GM12801 (cell line): ENCODE data around the gene CCDC12.

Experiments
- TF ChIP-seq, protein P1 (sequence below): IDR thresholded peaks from one replicate; pipeline ENCODE4 v1.5.1; 2011; ENCODE audit warnings: control low read depth; ENCODE audit not compliant: insufficient read length; ENCODE audit errors: extremely low read depth

CCDC12 gene

DNA sequence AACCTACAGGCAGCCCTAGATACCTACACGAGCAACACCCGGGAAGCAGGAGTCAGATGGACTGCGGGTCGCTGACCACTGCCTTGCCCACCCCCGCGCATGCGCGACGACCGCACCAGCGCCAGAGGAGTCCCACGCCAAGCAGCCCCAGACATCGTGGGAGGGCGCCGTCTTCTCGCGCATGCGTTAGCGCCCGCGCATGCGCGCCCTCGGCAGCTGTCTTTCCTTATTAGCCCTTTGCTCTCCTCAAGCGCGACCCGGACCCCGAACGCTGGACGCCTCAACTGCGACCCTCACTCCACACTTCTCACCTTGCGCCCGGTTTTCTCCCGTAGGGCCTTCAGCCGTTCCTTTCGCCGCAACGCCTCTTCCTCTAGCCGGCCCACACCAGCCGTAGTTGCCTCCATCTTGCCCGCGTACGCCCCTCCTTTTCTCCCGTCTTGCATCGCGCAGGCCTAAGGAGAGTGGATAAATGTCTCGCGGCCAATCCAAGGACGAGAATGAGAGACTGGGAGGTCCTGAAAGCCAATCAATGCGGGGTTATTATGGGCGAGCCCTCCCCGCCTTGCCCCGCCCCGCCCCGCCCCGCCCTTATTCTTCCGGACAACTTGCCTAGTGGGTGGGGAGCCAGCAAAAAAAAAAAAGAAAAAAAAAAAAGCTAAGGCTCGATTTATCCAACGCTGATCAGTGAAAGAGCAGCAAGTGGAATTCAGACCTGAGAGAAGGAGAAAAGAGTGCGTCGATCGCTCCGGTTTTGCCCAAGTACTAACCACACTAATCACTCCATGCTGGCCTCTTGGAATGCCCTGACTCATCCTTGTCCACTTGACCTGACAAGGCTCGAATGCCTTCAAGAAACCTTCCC, at the start of gene CCDC12:
TSS of gene CCDC12 (minus strand) at position 420 of the 865 bp plus-strand sequence. CDS start at position 407, 13 bp downstream.
- TF ChIP-seq, protein P1, sequence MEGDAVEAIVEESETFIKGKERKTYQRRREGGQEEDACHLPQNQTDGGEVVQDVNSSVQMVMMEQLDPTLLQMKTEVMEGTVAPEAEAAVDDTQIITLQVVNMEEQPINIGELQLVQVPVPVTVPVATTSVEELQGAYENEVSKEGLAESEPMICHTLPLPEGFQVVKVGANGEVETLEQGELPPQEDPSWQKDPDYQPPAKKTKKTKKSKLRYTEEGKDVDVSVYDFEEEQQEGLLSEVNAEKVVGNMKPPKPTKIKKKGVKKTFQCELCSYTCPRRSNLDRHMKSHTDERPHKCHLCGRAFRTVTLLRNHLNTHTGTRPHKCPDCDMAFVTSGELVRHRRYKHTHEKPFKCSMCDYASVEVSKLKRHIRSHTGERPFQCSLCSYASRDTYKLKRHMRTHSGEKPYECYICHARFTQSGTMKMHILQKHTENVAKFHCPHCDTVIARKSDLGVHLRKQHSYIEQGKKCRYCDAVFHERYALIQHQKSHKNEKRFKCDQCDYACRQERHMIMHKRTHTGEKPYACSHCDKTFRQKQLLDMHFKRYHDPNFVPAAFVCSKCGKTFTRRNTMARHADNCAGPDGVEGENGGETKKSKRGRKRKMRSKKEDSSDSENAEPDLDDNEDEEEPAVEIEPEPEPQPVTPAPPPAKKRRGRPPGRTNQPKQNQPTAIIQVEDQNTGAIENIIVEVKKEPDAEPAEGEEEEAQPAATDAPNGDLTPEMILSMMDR: no peak

- TF ChIP-seq, protein P1: no peak
These were observed 48.4 kb upstream of the CCDC12 start for GRCh38 chr3:47024932-47025331.

- TF ChIP-seq, protein P1: no peak
These were observed 46.1 kb upstream of the CCDC12 start for GRCh38 chr3:47022641-47023071.

- TF ChIP-seq, protein P1: no peak
These were observed 43.8 kb upstream of the CCDC12 start for GRCh38 chr3:47020311-47020710.

DNA sequence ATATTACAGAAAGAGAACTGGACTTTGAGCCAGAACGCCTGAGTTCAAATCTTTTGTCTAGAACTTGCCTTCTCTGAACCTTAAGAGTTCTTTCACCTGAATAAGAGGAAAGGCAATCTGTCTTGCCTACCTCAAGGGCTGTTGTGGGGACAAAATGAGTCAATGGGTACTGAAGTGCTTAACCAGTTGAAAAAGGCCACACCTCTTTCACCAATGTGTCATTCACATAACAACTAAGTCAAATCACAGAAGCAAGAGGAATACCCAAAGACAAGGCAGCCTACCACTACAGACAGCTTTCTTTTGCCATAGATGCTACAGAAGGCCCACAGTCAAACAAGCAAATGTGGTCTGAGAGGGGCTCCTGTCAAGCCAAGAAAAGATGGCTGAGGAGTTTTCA, 42.7 kb upstream of the CCDC12 start:
- TF ChIP-seq, protein P1: no peak

DNA sequence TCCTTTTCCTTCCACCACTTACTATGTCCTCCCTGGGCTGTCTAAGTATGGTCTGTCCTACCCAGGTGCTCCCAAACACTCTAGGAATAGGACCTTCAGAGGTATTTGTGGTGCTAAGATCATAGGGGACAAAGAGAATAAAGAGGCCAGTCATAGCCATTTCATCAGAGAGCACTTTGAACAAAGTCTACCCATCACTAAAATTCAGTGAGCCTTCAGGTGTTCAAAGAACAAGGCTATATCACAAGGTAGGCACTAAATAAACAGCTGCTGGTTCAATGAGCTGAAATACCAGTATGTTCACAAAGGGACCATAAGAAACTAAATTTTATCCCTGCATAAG, 41.7 kb upstream of the CCDC12 start:
- TF ChIP-seq, protein P1: no peak

DNA sequence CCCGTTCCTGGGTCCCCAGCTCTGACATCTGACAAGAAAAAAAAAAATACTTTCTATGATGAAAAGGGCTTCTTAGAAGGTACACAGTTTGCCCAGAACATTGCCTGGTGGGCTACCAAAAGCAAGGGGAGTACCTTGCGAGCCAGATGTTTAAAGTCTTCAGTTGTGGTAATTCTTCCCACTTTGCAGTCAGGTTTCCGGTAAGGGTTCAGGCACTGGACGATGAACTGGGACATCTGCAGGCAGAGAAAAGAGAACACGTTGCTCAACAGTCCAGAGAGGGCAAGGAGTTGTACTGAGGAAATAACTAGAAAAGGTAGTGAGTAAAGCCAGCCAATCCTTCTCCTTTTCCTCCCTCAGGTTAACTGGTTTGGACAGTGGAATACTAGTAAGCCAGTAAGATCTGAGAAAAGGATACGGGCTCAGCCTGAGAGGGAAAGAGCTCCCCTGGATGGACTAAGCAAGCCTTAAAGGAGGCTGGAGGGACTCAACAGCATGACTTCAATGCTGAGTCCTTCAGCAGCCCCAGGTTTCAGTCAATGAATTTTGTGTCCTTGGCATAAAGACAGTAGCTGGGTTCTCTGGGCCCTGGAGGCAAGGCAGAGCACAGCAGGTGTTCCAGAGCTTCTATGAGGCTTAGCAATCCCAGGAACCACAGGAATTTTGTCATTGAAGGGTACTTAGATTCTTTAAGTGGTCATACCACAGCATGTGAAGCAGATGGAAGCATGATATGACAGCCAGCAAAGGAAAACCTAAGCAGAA, 41.1 kb upstream of the CCDC12 start:
- TF ChIP-seq, protein P1: no peak
